Hindlimb muscle (tissue), 1 donor: ENCODE measurements around the gene NBPF10. TPM values are rescaled to one million over a fixed set of nuclear protein-coding genes. Genes with fewer than 3 reads are reported as not detected.
"Not testable (repeated sequence)": the region's sequence is repeated elsewhere in the genome, so short reads cannot be mapped to it uniquely, and the experiment has no call there.

Experiments
- DNase-seq: peaks from one replicate; pipeline ENCODE4 v3.0.0-alpha.2; 2013
- polyA plus RNA-seq: library from polyadenylated mRNA; unstranded; fragments of 120-200 nt; gene quantifications from one replicate; pipeline ENCODE4 v1.2.1, GENCODE V29; 2013; ENCODE audit not compliant: insufficient read length

NBPF10 gene
- 1.8 TPM for polyA plus RNA-seq

GRCh38 chr1:146144465-146144864, at the start of gene NBPF10:
Gene NBPF10 (minus strand): TSS chr1:146144804. CDS start chr1:146144769, 35 bp downstream.
- not testable (repeated sequence) for DNase-seq

DNA sequence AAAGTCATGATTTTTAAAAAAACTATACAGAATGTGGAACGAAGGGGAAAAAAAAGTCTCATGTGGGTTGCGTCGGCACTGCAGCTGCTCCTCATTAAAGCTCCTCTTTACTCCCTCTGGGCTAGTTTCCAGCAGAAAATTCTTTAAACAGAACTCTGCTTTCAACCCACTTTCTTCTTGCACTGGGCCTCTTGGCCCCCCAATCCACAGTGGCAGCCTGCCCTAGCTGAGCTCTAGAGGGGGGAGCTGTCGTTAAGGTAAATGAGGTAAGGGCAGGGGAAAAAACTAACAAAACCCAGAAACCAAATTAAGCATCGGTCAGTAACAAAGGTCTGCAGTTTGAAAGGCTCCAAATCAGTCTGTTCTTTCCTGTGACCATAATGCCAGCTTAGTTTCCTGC, 29.9 kb upstream of the NBPF10 start:
- not testable (repeated sequence) for DNase-seq

DNA sequence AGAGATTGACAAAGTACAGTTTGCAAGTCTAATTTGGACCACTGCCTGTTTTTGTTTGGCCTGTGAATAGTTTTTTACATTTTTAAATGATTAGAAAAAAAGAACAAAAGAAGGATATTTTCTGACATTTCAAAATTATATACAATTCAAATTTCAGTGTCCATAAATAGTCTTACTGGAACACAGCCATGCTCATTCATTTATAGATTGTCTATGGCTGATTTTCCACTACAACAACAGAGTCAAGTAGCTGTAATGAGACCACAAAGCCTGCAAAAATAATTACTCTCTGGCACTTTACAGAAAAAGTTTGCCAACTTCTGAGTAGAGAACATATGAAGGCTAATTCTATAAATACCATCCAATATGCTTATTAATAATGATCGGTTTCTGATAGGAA, 23.1 kb upstream of the NBPF10 start:
- not testable (repeated sequence) for DNase-seq

DNA sequence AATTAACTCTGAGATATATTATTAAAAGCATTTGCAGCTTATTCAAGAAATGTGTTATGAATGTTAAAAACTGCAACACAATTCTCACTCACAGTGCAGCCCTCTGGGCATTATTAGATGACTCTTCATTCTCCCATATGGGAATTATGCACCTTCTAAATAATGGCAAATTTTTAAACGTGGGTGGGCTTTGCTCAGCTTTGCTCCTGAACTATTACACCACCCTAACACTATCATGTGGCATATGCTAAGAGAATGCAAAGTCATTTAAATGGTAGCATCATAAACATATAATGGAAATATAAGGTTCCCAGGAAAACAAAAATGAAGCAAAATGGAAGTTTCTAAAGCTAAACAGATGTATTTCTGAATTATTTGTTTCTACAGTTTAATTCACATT, 22.7 kb upstream of the NBPF10 start:
- DNase-seq: not testable (repeated sequence)

Other genes with a start within 250 kb of the NBPF10 start
- 3.0 TPM for gene ITGA10, start 234.8 kb downstream of the NBPF10 start, polyA plus RNA-seq
- gene PEX11B, start 226.1 kb downstream of the NBPF10 start, polyA plus RNA-seq: 21.0 TPM
- 122 TPM for gene RBM8A, start 217.3 kb downstream of the NBPF10 start, polyA plus RNA-seq
- 25.5 TPM for gene LIX1L, start 186.8 kb downstream of the NBPF10 start, polyA plus RNA-seq
- 1.2 TPM for gene ANKRD34A, start 180.2 kb downstream of the NBPF10 start, polyA plus RNA-seq
- gene POLR3GL, start 180.1 kb downstream of the NBPF10 start, polyA plus RNA-seq: 40.6 TPM
- 253 TPM for gene TXNIP, start 148.2 kb downstream of the NBPF10 start, polyA plus RNA-seq
- gene HJV, start 123.1 kb downstream of the NBPF10 start, polyA plus RNA-seq: 243 TPM
- gene NOTCH2NLA, start 84.2 kb upstream of the NBPF10 start, polyA plus RNA-seq: 24.0 TPM